Sigmoid colon (tissue), 7 donors: ENCODE results near the gene MPZL1. TPM values are rescaled to one million over a fixed set of nuclear protein-coding genes. Genes with fewer than 3 reads are reported as not detected.

Experiments
- DNase-seq: peaks from one replicate; pipeline ENCODE4 v3.0.0-alpha.2; 2019
- H3K27ac ChIP-seq, 4 donors: fragments of 200-600 bp; sonication (generic); one replicate each; pipeline ENCODE4 v1.5.1; 2016 to 2019; ENCODE audit warnings: mild to moderate bottlenecking in 1 of 4
- H3K27me3 ChIP-seq, 3 donors: fragments of 200-600 bp; sonication (generic); one replicate each; pipeline ENCODE4 v1.5.1; 2019; ENCODE audit warnings: mild to moderate bottlenecking in 1 of 3
- H3K36me3 ChIP-seq, 4 donors: fragments of 200-600 bp; sonication (generic); one replicate each; pipeline ENCODE4 v1.5.1; 2016 to 2019
- H3K4me1 ChIP-seq, 4 donors: fragments of 200-600 bp; sonication (generic); one replicate each; pipeline ENCODE4 v1.5.1; 2017 to 2019
- H3K4me3 ChIP-seq, 4 donors: fragments of 200-600 bp; sonication (generic); one replicate each; pipeline ENCODE4 v1.5.1; 2017 to 2019; ENCODE audit warnings: mild to moderate bottlenecking in 2 of 4, moderate library complexity in 1 of 4
- H3K9me3 ChIP-seq, 4 donors: fragments of 200-600 bp in 3 of 4; sonication (generic) in 3 of 4; one replicate each; pipeline versions ENCODE4 v1.5.1 to v1.6.1; 2013 to 2019
- EP300 ChIP-seq, 4 donors: sonication (generic); formaldehyde crosslinking; IDR thresholded peaks; one replicate each; pipeline ENCODE4 v1.6.1; 2017; ENCODE audit warnings: antibody characterized with exemption in 4 of 4
- POLR2A ChIP-seq, 2 donors: fragments of 450-650 bp; IDR thresholded peaks; one replicate each; pipeline ENCODE4 v1.6.1; 2016; ENCODE audit warnings: antibody characterized with exemption in 2 of 2, mild to moderate bottlenecking in 2 of 2, moderate library complexity in 2 of 2
- POLR2AphosphoS5 ChIP-seq, 4 donors: sonication (generic); formaldehyde crosslinking; IDR thresholded peaks; one replicate each; pipeline ENCODE4 v1.6.1; 2017; ENCODE audit warnings: antibody characterized with exemption in 4 of 4
- WGBS, 2 donors: extraction: QIAGEN DNeasy Blood & Tissue Kit; methylation state at CpG; one replicate each; pipeline ENCODE4 v1.1.7; 2013; 5-methylcytosine and 5-hydroxymethylcytosine counted together
- intact Hi-C: fragments of 100-400 bp; cut with DNase I; formaldehyde crosslinking; loops from one replicate; pipeline ENCODE4 v1.15.1; 2023
- polyA plus RNA-seq, 3 donors: library from polyadenylated mRNA; stranded (reverse); fragments of 200-250 nt; gene quantifications; one replicate each; pipeline ENCODE4 v1.2.3, GENCODE V29; 2013
- total RNA-seq, 4 donors: library from RNA; depleted of rRNA; stranded (reverse); fragments of >200 nt; gene quantifications; one replicate each; pipeline ENCODE4 v1.1.0, GENCODE V29; 2016
- TF ChIP-seq, protein P1 (sequence below), 4 experiments: fragments of 450-650 bp in 3 of 4; fragments of 200-600 bp in 1 of 4; IDR thresholded peaks; one replicate each; pipeline ENCODE4 v1.5.1; 2016 to 2019; ENCODE audit warnings: antibody characterized with exemption in 4 of 4, mild to moderate bottlenecking in 3 of 4, moderate library complexity in 2 of 4
- donor health status: healthy with polysubstance abuse.
- donor health status: Bipolar disorder and iron deficiency.
- donor health status: healthy.

Gene MPZL1
- total and polyA plus RNA-seq, 7 donors = 8.8 to 69.5 (median 52.4) TPM

- TF ChIP-seq, protein P1, sequence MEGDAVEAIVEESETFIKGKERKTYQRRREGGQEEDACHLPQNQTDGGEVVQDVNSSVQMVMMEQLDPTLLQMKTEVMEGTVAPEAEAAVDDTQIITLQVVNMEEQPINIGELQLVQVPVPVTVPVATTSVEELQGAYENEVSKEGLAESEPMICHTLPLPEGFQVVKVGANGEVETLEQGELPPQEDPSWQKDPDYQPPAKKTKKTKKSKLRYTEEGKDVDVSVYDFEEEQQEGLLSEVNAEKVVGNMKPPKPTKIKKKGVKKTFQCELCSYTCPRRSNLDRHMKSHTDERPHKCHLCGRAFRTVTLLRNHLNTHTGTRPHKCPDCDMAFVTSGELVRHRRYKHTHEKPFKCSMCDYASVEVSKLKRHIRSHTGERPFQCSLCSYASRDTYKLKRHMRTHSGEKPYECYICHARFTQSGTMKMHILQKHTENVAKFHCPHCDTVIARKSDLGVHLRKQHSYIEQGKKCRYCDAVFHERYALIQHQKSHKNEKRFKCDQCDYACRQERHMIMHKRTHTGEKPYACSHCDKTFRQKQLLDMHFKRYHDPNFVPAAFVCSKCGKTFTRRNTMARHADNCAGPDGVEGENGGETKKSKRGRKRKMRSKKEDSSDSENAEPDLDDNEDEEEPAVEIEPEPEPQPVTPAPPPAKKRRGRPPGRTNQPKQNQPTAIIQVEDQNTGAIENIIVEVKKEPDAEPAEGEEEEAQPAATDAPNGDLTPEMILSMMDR (IDR thresholded peaks at IDR 0.05) = no peak
- TF ChIP-seq POLR2A (IDR thresholded peaks at IDR 0.05) (no peak), POLR2AphosphoS5 (IDR thresholded peaks at IDR 0.05) (no peak), EP300 (IDR thresholded peaks at IDR 0.05) (no peak)
- 78 to 81% methylated on average over 5 of the region's 5 CpGs for WGBS, 2 donors
- intact Hi-C loops = no loop called here
Observed at GRCh38 chr1:167763525-167764220, 41.9 kb downstream of the MPZL1 start.

DNA sequence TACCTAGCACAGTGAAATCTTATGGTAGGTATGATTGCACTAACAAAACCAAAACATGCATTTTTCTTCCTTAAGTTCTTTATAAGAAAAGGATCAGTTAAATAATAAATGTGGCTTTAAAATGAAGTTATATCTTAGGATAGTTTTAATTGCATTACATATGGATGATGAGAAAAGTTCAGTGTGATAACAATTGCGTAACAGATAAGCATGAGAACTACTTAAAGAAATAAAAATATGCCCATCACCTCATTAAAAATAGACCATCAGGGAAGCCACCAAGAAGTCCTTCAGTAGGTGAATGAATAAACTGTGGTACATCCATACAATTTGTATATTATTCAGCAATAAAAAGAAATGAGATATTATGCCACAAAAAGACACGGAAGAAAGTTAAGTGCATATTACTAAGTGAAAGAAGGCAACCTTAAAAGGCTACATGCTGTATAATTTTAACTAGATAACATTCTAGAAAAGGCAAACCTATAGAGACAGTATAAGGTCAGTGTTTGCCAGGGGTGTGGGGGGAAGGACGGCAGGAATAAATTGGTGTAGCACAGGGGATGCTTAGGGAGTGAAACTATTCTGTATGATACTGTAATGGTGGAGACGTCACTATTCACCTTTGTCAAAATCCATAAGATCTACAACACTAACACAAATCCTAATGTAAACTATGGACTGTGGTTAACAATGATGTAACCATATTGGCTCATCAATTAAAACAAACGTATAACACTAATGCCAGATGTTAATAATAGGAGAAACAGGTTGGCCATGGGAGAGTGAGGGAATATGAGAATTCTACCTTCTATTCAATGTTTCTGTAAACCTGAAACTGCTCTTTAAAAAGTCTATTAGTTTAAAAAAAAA is 42.9 kb downstream of the MPZL1 start:
- intact Hi-C loops = no loop called here
- TF ChIP-seq, protein P1 (IDR thresholded peaks at IDR 0.05) = no peak
- no peak for TF ChIP-seq EP300 (IDR thresholded peaks at IDR 0.05)
- no peak for TF ChIP-seq POLR2AphosphoS5 (IDR thresholded peaks at IDR 0.05)
- no peak for TF ChIP-seq POLR2A (IDR thresholded peaks at IDR 0.05)
- Histone ChIP-seq H3K27me3 (no peaks in the 10 kb centered on the region), H3K4me3 (no peak overlapping the region), H3K9me3 (no peaks in the 10 kb centered on the region), H3K4me1 (peaks cover 0 to 13% (median 1%) of the 10 kb centered on the region in 4 donors), H3K27ac (no peak overlapping the region), H3K36me3 (peaks cover 0 to 31% (median 0%) of the 10 kb centered on the region in 4 donors)
- no peak for DNase-seq
- WGBS, 2 donors = 87 to 94% methylated on average over 5 of the region's 5 CpGs

More at GRCh38 chr1:167763525-167764220, 41.9 kb downstream of the MPZL1 start:
- no peak overlapping the region for H3K4me3 ChIP-seq
- H3K4me1 ChIP-seq = peaks cover 0 to 13% (median 4%) of the 10 kb centered on the region in 4 donors
- peaks cover 0 to 24% (median 0%) of the 10 kb centered on the region in 4 donors for H3K36me3 ChIP-seq
- no peak for DNase-seq
- H3K9me3 ChIP-seq = no peaks in the 10 kb centered on the region
- no peaks in the 10 kb centered on the region for H3K27me3 ChIP-seq
- H3K27ac ChIP-seq = no peak overlapping the region

DNA sequence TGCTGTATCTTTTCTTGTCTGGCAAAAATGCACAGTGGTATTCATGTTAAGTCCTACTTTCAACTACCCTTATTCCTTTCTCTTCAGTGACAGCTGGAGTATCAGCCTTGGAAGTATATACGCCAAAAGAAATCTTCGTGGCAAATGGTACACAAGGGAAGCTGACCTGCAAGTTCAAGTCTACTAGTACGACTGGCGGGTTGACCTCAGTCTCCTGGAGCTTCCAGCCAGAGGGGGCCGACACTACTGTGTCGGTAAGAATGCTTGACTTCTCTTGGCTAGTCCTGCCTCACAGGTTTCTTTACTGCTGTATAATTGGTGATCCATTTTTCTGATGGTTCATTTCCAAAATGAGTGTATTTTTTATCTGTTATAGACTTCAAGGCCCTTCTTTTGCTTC is 43.7 kb downstream of the MPZL1 start:
- H3K36me3 ChIP-seq = peaks cover 0 to 31% (median 0%) of the 10 kb centered on the region in 4 donors
- H3K27ac ChIP-seq = no peak overlapping the region
- peaks cover 0 to 13% (median 1%) of the 10 kb centered on the region in 4 donors for H3K4me1 ChIP-seq
- 94 to 95% methylated on average over 6 of the region's 6 CpGs for WGBS, 2 donors
- no peak for TF ChIP-seq POLR2AphosphoS5 (IDR thresholded peaks at IDR 0.05)
- TF ChIP-seq EP300 (IDR thresholded peaks at IDR 0.05) = no peak
- H3K4me3 ChIP-seq = no peak overlapping the region
- DNase-seq = no peak
- intact Hi-C loops = no loop called here
- no peaks in the 10 kb centered on the region for H3K27me3 ChIP-seq
- H3K9me3 ChIP-seq = no peaks in the 10 kb centered on the region

- intact Hi-C loops = no loop called here
- Histone ChIP-seq H3K36me3 (peaks cover 0 to 31% (median 0%) of the 10 kb centered on the region in 4 donors), H3K9me3 (no peaks in the 10 kb centered on the region), H3K27me3 (no peaks in the 10 kb centered on the region), H3K27ac (no peak overlapping the region), H3K4me1 (peaks cover 0 to 13% (median 1%) of the 10 kb centered on the region in 4 donors), H3K4me3 (no peak overlapping the region)
- 95 to 99% methylated on average over 2 of the region's 2 CpGs for WGBS, 2 donors
- no peak for DNase-seq
- no peak for TF ChIP-seq POLR2A (IDR thresholded peaks at IDR 0.05)
- TF ChIP-seq, protein P1 (IDR thresholded peaks at IDR 0.05) = no peak
- no peak for TF ChIP-seq POLR2AphosphoS5 (IDR thresholded peaks at IDR 0.05)
- TF ChIP-seq EP300 (IDR thresholded peaks at IDR 0.05) = no peak
Observed at GRCh38 chr1:167766538-167766937, 44.8 kb downstream of the MPZL1 start.

DNA sequence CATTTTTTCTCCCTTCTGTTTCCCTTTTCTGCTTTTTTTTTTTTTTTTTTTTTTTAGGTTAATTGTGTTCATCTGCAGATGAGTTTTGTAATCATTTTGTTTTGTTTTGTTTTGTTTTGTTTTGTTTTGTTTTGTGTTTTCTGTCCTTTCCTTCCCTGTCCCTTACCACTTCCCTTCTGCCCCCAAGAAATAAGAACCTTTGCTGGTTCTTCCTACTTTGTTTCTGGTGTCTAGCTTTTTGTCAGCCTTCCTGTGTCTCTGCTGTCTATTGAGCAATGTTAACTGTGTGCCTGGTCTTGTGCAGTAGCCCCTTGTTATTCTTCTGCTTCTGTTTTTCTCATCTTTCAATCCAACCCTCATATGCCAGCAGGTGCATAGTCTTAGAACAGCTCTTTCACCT is 46.0 kb downstream of the MPZL1 start:
- Histone ChIP-seq H3K27me3 (no peaks in the 10 kb centered on the region), H3K4me3 (no peak overlapping the region), H3K9me3 (no peaks in the 10 kb centered on the region), H3K4me1 (peaks cover 0 to 13% (median 1%) of the 10 kb centered on the region in 4 donors), H3K27ac (no peak overlapping the region), H3K36me3 (peaks cover 0 to 44% (median 2%) of the 10 kb centered on the region in 4 donors)
- DNase-seq = no peak
- TF ChIP-seq EP300 (IDR thresholded peaks at IDR 0.05) = no peak
- TF ChIP-seq, protein P1 (IDR thresholded peaks at IDR 0.05) = no peak
- no peak for TF ChIP-seq POLR2A (IDR thresholded peaks at IDR 0.05)
- TF ChIP-seq POLR2AphosphoS5 (IDR thresholded peaks at IDR 0.05) = no peak
- intact Hi-C loops = no loop called here
